ENCODE data around the gene ABHD6.
"Not testable (repeated sequence)": the region's sequence is repeated elsewhere in the genome, so short reads cannot be mapped to it uniquely, and the experiment has no call there.

ABHD6 gene

DNA sequence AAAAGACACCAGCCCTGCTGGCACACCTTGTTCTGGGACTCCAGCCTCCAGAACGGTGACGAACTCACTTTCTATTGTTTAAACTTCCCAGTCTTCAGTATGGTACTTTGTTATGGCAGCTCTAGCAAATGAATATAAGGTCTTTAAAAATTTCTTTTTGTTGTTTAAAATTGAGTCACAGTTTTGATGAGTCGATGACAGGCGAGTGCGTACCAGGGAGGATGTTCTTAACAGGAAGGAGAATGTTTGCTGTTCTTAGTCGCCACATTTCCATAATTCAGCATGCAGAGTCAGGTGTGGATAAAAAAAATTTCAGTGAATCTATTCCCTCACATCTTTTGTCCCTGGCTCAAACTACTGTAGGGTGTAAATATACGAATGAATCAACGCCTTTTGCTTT lies 39.2 kb upstream of the ABHD6 start:
- no peak overlapping the region for H2AFZ ChIP-seq (ENCODE audit: low read depth, low read length, severe bottlenecking)
- H3K4me2 ChIP-seq (ENCODE audit: low read depth, low read length, poor library complexity, severe bottlenecking): no peak overlapping the region

DNA sequence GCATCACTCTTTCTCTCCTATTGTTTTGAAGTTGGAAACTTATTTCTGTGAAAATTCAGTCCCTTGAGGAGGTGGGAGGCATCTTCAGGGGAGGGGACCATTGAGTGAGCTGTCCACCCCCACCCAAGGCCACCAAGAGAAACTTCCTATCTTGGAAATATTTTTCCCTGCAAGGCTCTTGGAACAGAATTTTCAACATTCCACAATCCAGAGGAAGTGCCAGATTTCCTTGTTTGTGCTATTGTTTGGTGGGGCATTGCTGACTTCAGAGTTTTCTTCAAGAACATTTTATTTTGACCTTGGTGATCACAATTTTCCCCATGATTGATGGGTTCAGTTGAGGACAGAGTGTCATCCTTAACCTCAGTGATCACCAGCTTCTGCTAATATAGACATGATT lies 38.8 kb upstream of the ABHD6 start:
- H3K9me3 ChIP-seq (ENCODE audit: insufficient read depth, low read length): peaks cover 5% of the 10 kb centered on the region; the same call in 1 of the 2 replicates
- H3K9ac ChIP-seq (ENCODE audit: low read length): no peak overlapping the region
- no peak overlapping the region for H3K4me3 ChIP-seq (ENCODE audit: insufficient read depth, low read length, poor library complexity, severe bottlenecking)
- H4K20me1 ChIP-seq (ENCODE audit: low read depth, low read length): no peaks in the 10 kb centered on the region
- no peak overlapping the region for H3K27ac ChIP-seq (ENCODE audit: low read depth, low read length)
- no peak overlapping the region for H3K4me2 ChIP-seq (ENCODE audit: low read depth, low read length, poor library complexity, severe bottlenecking)
- H3K9me2 ChIP-seq (replicated peaks; ENCODE audit: insufficient read depth, low read length): no peaks in the 10 kb centered on the region
- no peaks in the 10 kb centered on the region; the same call in 1 of the 2 replicates for H3K36me3 ChIP-seq (ENCODE audit: low read length)
- no peak overlapping the region for H2AFZ ChIP-seq (ENCODE audit: low read depth, low read length, severe bottlenecking)
- TF ChIP-seq, protein P1, sequence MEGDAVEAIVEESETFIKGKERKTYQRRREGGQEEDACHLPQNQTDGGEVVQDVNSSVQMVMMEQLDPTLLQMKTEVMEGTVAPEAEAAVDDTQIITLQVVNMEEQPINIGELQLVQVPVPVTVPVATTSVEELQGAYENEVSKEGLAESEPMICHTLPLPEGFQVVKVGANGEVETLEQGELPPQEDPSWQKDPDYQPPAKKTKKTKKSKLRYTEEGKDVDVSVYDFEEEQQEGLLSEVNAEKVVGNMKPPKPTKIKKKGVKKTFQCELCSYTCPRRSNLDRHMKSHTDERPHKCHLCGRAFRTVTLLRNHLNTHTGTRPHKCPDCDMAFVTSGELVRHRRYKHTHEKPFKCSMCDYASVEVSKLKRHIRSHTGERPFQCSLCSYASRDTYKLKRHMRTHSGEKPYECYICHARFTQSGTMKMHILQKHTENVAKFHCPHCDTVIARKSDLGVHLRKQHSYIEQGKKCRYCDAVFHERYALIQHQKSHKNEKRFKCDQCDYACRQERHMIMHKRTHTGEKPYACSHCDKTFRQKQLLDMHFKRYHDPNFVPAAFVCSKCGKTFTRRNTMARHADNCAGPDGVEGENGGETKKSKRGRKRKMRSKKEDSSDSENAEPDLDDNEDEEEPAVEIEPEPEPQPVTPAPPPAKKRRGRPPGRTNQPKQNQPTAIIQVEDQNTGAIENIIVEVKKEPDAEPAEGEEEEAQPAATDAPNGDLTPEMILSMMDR (IDR thresholded peaks at IDR 0.05; ENCODE audit: insufficient read depth, low read length, poor library complexity, severe bottlenecking): no peak
- TF ChIP-seq EZH2phosphoT487 (conservative IDR thresholded peaks at IDR 0.05; ENCODE audit: low read length): no peak
- H3K27me3 ChIP-seq (ENCODE audit: low read length): no peaks in the 10 kb centered on the region
- no peaks in the 10 kb centered on the region for H3K79me2 ChIP-seq (ENCODE audit: insufficient read depth, low read length)
- H3F3A ChIP-seq (ENCODE audit: insufficient read depth): peaks cover 7% of the 10 kb centered on the region

More for the DNA sequence above, 39.2 kb upstream of the ABHD6 start:
- no peaks in the 10 kb centered on the region for H3K27me3 ChIP-seq (ENCODE audit: low read length)
- no peaks in the 10 kb centered on the region for H4K20me1 ChIP-seq (ENCODE audit: low read depth, low read length)
- peaks cover 5% of the 10 kb centered on the region; the same call in 1 of the 2 replicates for H3K9me3 ChIP-seq (ENCODE audit: insufficient read depth, low read length)
- no peak overlapping the region for H3K27ac ChIP-seq (ENCODE audit: low read depth, low read length)
- no peaks in the 10 kb centered on the region; the same call in 1 of the 2 replicates for H3K36me3 ChIP-seq (ENCODE audit: low read length)
- no peak for TF ChIP-seq EZH2phosphoT487 (conservative IDR thresholded peaks at IDR 0.05; ENCODE audit: low read length)
- no peaks in the 10 kb centered on the region for H3K9me2 ChIP-seq (replicated peaks; ENCODE audit: insufficient read depth, low read length)
- no peak overlapping the region for H3K9ac ChIP-seq (ENCODE audit: low read length)
- H3K4me3 ChIP-seq (ENCODE audit: insufficient read depth, low read length, poor library complexity, severe bottlenecking): no peak overlapping the region
- peaks cover 7% of the 10 kb centered on the region for H3F3A ChIP-seq (ENCODE audit: insufficient read depth)
- no peaks in the 10 kb centered on the region for H3K79me2 ChIP-seq (ENCODE audit: insufficient read depth, low read length)

DNA sequence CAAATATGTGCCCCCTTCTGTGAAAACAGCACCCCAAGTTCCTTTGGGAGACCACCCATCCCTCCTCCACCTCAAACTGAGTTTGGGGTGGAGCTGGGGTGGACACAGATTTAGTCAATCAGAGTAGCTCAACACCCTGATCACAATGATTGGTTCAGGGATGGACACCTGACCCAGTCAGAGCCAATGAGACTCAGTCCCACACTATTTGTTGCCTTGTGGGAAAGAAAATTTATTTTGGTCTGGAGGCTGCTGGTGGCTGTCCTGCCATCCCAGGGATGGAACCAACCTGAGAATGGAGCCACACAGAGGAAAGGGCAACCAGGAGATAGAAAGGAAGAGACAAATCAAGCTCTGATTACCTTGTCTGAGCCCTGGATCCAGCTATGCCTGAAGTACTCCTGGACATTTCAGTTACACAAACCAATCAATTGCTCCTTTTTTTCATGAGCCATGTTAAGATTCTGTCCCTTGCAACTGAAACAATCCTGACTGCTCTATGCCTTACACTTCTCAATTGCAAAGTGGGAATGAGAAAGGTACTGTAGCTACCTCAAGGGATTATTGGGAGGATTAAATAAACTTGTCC lies 37.4 kb upstream of the ABHD6 start:
- H3K36me3 ChIP-seq (ENCODE audit: low read length): no peaks in the 10 kb centered on the region; the same call in 1 of the 2 replicates
- no peak overlapping the region for H3K27ac ChIP-seq (ENCODE audit: low read depth, low read length)
- H3K27me3 ChIP-seq (ENCODE audit: low read length): no peaks in the 10 kb centered on the region
- H4K20me1 ChIP-seq (ENCODE audit: low read depth, low read length): no peaks in the 10 kb centered on the region
- peaks cover 7% of the 10 kb centered on the region for H3F3A ChIP-seq (ENCODE audit: insufficient read depth)
- no peak overlapping the region for H2AFZ ChIP-seq (ENCODE audit: low read depth, low read length, severe bottlenecking)
- no peak overlapping the region for H3K4me3 ChIP-seq (ENCODE audit: insufficient read depth, low read length, poor library complexity, severe bottlenecking)
- H3K9me2 ChIP-seq (replicated peaks; ENCODE audit: insufficient read depth, low read length): no peaks in the 10 kb centered on the region
- H3K9me3 ChIP-seq (ENCODE audit: insufficient read depth, low read length): peaks cover 5% of the 10 kb centered on the region; the same call in 1 of the 2 replicates
- H3K79me2 ChIP-seq (ENCODE audit: insufficient read depth, low read length): no peaks in the 10 kb centered on the region
- TF ChIP-seq, protein P1 (IDR thresholded peaks at IDR 0.05; ENCODE audit: insufficient read depth, low read length, poor library complexity, severe bottlenecking): no peak
- TF ChIP-seq EZH2phosphoT487 (conservative IDR thresholded peaks at IDR 0.05; ENCODE audit: low read length): no peak
- no peak overlapping the region for H3K9ac ChIP-seq (ENCODE audit: low read length)
- no peak overlapping the region for H3K4me2 ChIP-seq (ENCODE audit: low read depth, low read length, poor library complexity, severe bottlenecking)

DNA sequence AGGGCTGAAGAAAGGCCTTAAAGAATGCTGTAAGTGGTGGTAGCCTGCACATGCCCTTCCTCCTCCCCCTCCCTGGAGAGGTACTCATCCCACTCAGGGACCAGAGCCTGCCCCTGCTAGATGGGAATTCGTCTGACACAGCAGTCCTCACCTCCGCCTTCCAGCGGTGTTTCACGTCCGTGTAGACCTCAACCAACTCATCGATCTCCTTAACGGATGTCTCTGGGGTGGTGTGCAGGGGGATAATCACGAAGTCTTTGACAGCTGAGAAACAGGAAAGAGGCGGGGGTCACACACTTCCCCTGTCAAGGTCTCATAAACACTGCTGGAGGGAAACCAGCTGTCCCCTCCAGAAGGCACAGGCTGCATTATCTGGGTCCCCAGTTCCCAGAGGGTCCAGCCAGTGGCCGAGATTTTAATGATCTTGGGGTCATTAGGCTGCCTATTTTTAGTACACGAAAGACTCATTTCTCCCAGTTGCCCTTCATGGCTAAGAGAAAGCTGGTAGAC lies 36.7 kb upstream of the ABHD6 start:
- Histone ChIP-seq H2AFZ (ENCODE audit: low read depth, low read length, severe bottlenecking) (no peak overlapping the region), H3K9ac (ENCODE audit: low read length) (no peak overlapping the region), H3K36me3 (ENCODE audit: low read length) (no peaks in the 10 kb centered on the region; the same call in 1 of the 2 replicates), H4K20me1 (ENCODE audit: low read depth, low read length) (no peaks in the 10 kb centered on the region), H3K27ac (ENCODE audit: low read depth, low read length) (no peak overlapping the region), H3K4me3 (ENCODE audit: insufficient read depth, low read length, poor library complexity, severe bottlenecking) (no peak overlapping the region), H3K9me3 (ENCODE audit: insufficient read depth, low read length) (peaks cover 2% of the 10 kb centered on the region; the same call in 1 of the 2 replicates), H3K4me2 (ENCODE audit: low read depth, low read length, poor library complexity, severe bottlenecking) (no peak overlapping the region), H3F3A (ENCODE audit: insufficient read depth) (peaks cover 7% of the 10 kb centered on the region), H3K27me3 (ENCODE audit: low read length) (no peaks in the 10 kb centered on the region), H3K79me2 (ENCODE audit: insufficient read depth, low read length) (no peaks in the 10 kb centered on the region), H3K9me2 (replicated peaks; ENCODE audit: insufficient read depth, low read length) (no peaks in the 10 kb centered on the region)
- TF ChIP-seq EZH2phosphoT487 (conservative IDR thresholded peaks at IDR 0.05; ENCODE audit: low read length): no peak
- TF ChIP-seq, protein P1 (IDR thresholded peaks at IDR 0.05; ENCODE audit: insufficient read depth, low read length, poor library complexity, severe bottlenecking): no peak

DNA sequence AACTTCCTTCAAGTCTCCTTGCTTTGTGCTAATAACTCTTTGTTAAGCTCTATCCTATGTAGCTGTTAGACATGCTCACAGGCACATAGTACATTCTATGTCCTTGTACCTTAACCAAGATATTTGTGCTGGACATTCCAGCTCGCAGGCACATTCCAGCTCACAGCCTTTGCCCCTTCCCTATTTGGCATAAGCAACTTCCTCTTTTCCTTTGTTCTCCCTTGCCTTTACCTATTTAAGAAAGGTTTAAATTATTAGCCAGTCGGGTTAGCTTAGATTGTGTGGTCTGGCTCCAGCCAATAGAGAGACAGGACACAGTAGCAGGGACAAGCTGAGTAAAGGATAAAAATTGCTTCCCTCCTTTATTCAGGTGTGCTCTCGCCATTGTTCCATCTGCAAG lies 36.1 kb upstream of the ABHD6 start:
- H3K4me2 ChIP-seq (ENCODE audit: low read depth, low read length, poor library complexity, severe bottlenecking); H3K36me3 ChIP-seq (ENCODE audit: low read length); H3K27ac ChIP-seq (ENCODE audit: low read depth, low read length); H3K9me3 ChIP-seq (ENCODE audit: insufficient read depth, low read length); H3K4me3 ChIP-seq (ENCODE audit: insufficient read depth, low read length, poor library complexity, severe bottlenecking); H3K9ac ChIP-seq (ENCODE audit: low read length); H3F3A ChIP-seq (ENCODE audit: insufficient read depth); H2AFZ ChIP-seq (ENCODE audit: low read depth, low read length, severe bottlenecking); H3K9me2 ChIP-seq (replicated peaks; ENCODE audit: insufficient read depth, low read length); H3K79me2 ChIP-seq (ENCODE audit: insufficient read depth, low read length); H4K20me1 ChIP-seq (ENCODE audit: low read depth, low read length); H3K27me3 ChIP-seq (ENCODE audit: low read length): not testable (repeated sequence)

Measured in SU-DHL-6 (cell line).